ENCODE data around the gene DCC. TPM values are rescaled to one million over a fixed set of nuclear protein-coding genes. Genes with fewer than 3 reads are reported as not detected.

Gene DCC
- total RNA-seq, 3 donors from 2014 or later (not counting 1 experiment from before 2014, with no cell fraction given): not detected

GRCh38 chr18:52570975-52571374 is 231.0 kb downstream of the DCC start:
- intact Hi-C loops (cut with micrococcal nuclease): no loop called here
- Mint-ChIP-seq H3K4me3 (no peak overlapping the region), H3K4me1 (no peaks in the 10 kb centered on the region), H3K27ac (no peak overlapping the region), H3K27me3 (ENCODE audit: low read depth in 2 of 2) (no peaks in the 10 kb centered on the region), H3K9me3 (peaks cover 0 to 4% of the 10 kb centered on the region in 2 donors), H3K36me3 (no peaks in the 10 kb centered on the region)
- ATAC-seq (no peak), DNase-seq (no peak)
- Histone ChIP-seq H3K9me3 (ENCODE audit: control insufficient read depth, insufficient read depth, low read length) (no peaks in the 10 kb centered on the region), H3K36me3 (ENCODE audit: control insufficient read depth, insufficient read depth, low read length) (no peaks in the 10 kb centered on the region), H3K4me3 (ENCODE audit: low read length) (no peak overlapping the region), H3K27ac (ENCODE audit: low read length) (no peak overlapping the region), H3K4me1 (ENCODE audit: control insufficient read depth, insufficient read depth, low read length) (no peaks in the 10 kb centered on the region), H3K27me3 (ENCODE audit: control insufficient read depth, insufficient read depth, low read length) (no peaks in the 10 kb centered on the region)
- WGBS (ENCODE audit: insufficient coverage): 64% methylated on average over 1 of the region's 2 CpGs
- TF ChIP-seq CTCF (IDR thresholded peaks at IDR 0.05): no peak

GRCh38 chr18:52572036-52573000 is 232.3 kb downstream of the DCC start:
- Mint-ChIP-seq H3K27ac (no peak overlapping the region), H3K36me3 (no peaks in the 10 kb centered on the region), H3K9me3 (peaks cover 0 to 4% of the 10 kb centered on the region in 2 donors), H3K27me3 (ENCODE audit: low read depth in 2 of 2) (no peaks in the 10 kb centered on the region), H3K4me3 (no peak overlapping the region), H3K4me1 (no peaks in the 10 kb centered on the region)
- no peak for DNase-seq
- no peak overlapping the region for H3K4me3 ChIP-seq (ENCODE audit: low read length)
- intact Hi-C loops (cut with micrococcal nuclease): no loop called here
- no peak overlapping the region for H3K27ac ChIP-seq (ENCODE audit: low read length)
- H3K27me3 ChIP-seq (ENCODE audit: control insufficient read depth, insufficient read depth, low read length): no peaks in the 10 kb centered on the region
- H3K4me1 ChIP-seq (ENCODE audit: control insufficient read depth, insufficient read depth, low read length): no peaks in the 10 kb centered on the region
- WGBS (ENCODE audit: insufficient coverage): 68% methylated on average over 13 of the region's 13 CpGs
- H3K36me3 ChIP-seq (ENCODE audit: control insufficient read depth, insufficient read depth, low read length): no peaks in the 10 kb centered on the region
- no peak for TF ChIP-seq CTCF (IDR thresholded peaks at IDR 0.05)
- H3K9me3 ChIP-seq (ENCODE audit: control insufficient read depth, insufficient read depth, low read length): no peaks in the 10 kb centered on the region
- no peak for ATAC-seq

GRCh38 chr18:52577795-52578194 is 237.8 kb downstream of the DCC start:
- H3K27ac ChIP-seq (ENCODE audit: low read length): no peak overlapping the region
- H3K27ac Mint-ChIP-seq: no peak overlapping the region
- H3K9me3 Mint-ChIP-seq: peaks cover 0 to 2% of the 10 kb centered on the region in 2 donors
- H3K36me3 Mint-ChIP-seq: no peaks in the 10 kb centered on the region
- no peaks in the 10 kb centered on the region for H3K27me3 ChIP-seq (ENCODE audit: control insufficient read depth, insufficient read depth, low read length)
- H3K36me3 ChIP-seq (ENCODE audit: control insufficient read depth, insufficient read depth, low read length): no peaks in the 10 kb centered on the region
- no peaks in the 10 kb centered on the region for H3K27me3 Mint-ChIP-seq (ENCODE audit: low read depth in 2 of 2)
- DNase-seq (no peak), ATAC-seq (no peak)
- intact Hi-C loops (cut with micrococcal nuclease): no loop called here
- no peaks in the 10 kb centered on the region for H3K4me1 ChIP-seq (ENCODE audit: control insufficient read depth, insufficient read depth, low read length)
- no peak overlapping the region for H3K4me3 ChIP-seq (ENCODE audit: low read length)
- no peak for TF ChIP-seq CTCF (IDR thresholded peaks at IDR 0.05)
- 67% methylated on average over 3 of the region's 3 CpGs for WGBS (ENCODE audit: insufficient coverage)
- H3K4me1 Mint-ChIP-seq: no peaks in the 10 kb centered on the region
- H3K9me3 ChIP-seq (ENCODE audit: control insufficient read depth, insufficient read depth, low read length): no peaks in the 10 kb centered on the region
- H3K4me3 Mint-ChIP-seq: no peak overlapping the region
